H54 (cell line): ENCODE results near the gene COG8.
A peak's percentile ranks its signal among the peaks of the same experiment; 100 is the strongest.

Source experiments
- DNase-seq: peaks from one replicate; pipeline ENCODE4 v3.0.0; 2011; ENCODE audit warnings: low spot score, mixed read lengths; ENCODE audit not compliant: insufficient read length
- FAIRE-seq: peaks from 3 replicates; lab custom pipeline; 2011; peaks lifted over from hg19 to GRCh38; lab: Jason Lieb, UNC
- POLR2A ChIP-seq: IDR thresholded peaks from 2 replicates; pipeline ENCODE4 v1.6.1; 2011; ENCODE audit warnings: low read depth, mild to moderate bottlenecking, low read length

COG8 gene

DNA sequence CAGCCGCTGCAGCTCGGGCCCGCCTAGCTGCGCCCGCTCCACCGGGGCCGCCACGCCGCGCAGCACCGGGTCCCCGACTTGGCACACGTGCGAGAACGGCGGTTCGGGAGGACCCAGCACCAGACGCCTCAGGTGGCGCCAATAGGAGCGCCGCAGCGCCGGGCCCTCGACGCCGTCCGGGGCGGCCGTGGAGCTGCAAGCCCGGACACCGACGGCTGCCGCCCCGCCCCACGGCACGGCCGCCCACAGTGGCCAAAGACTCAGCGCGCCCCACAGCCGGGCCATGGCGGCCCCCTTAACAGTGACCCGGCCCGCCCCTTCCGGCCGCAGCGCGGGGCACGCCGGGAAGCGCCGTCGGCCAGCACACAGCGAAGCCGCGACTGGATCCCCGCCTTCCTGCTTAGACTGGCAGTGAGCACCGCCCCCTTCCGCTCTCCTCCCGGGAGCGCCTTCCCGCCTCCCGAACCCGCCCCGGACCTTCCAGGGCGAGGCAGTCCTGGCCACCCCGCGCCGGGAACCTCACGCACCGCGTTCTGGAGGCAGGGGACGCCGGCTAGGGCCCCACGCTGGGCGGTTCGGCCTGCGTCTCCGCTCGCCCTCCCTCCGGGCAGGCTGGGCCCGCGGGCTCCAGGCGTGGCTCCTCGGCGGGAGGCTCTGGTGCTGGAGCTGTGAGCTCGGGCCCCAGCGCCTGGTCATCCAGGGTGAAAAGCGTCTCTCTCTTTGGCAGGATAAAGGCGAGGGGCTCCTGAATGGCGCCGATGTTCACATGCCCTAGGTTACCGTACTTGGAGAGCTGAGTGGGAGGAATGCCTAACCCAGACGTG, 8.9 kb downstream of the COG8 start, which contains the start of gene PDF:
Gene PDF (minus strand): TSS at position 303 of the 824 bp plus-strand sequence. CDS start 18 bp downstream, at position 285.
- FAIRE-seq: no peak

DNA sequence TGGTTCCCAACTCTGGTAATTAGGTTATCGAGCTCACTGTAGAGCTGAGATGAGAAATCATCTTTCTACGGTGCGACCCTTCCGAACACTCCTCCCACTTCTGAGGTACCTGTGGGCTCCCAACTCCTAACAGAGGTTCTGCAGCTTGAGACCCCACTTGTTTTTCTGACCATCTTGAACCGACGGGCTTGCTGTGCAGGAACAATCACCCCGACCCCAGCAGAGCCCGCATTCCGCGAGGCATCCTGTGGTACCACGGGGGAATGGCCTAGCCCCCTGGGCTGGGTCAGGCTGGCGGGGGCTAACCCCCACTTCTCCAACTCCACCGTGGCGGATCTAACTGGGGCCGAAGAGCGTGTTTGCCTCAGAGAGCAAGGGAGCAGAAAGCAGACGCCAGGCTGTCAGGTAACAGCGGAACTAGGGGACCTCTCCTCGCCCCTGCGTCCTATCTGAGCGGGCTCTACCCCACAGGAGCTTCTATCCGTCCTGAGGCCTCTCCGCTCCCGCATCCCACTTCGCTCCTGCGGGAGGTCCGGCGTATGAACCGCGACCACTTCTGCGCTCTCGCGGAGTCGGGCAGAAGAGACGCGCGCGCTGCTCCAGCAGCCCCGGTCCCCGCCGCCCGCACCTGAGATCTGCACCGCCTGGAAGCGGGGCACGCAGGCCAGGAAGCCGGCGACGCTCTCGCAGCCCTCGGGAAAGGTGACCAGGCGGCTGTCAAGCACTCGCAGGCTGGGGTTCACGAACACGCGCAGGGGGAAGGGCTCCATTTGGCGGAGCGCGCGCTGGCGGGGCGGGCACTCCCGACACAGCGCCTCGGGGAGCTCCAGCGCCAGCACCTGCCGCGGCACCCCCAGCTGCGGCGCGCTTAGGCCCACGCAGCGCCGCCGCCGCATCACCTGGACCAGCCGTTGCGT, 9.7 kb downstream of the COG8 start:
- TF ChIP-seq POLR2A: no peak
- FAIRE-seq (no peak), DNase-seq (peak; percentile 53)

More for the DNA sequence above, 8.9 kb downstream of the COG8 start, which contains the start of gene PDF:
- DNase-seq: peak; percentile 96
- peak; percentile 77 for TF ChIP-seq POLR2A

DNA sequence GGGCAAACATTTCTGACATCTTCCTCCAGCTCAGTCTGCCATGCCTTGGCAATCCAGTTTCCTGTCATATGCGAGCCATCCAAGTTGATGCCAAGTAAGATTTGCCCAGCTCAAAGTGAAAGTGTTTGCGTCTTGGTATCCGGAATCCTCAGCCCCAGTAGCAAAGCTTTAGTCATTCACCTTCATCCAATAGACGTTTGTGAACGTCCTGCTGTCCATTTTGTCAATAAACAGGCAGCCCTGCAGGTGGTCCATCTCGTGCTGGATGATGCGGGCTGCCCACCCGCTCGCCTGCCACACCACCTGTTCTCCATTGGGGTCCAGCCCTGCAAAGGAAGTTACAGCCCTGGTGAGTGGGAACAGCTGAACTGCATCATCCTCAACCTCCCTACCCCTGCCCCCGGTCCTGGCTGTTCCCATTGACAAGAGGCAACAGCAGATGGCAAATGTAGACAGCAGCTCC, 10.5 kb downstream of the COG8 start:
- FAIRE-seq (no peak), DNase-seq (no peak)
- no peak for TF ChIP-seq POLR2A

DNA sequence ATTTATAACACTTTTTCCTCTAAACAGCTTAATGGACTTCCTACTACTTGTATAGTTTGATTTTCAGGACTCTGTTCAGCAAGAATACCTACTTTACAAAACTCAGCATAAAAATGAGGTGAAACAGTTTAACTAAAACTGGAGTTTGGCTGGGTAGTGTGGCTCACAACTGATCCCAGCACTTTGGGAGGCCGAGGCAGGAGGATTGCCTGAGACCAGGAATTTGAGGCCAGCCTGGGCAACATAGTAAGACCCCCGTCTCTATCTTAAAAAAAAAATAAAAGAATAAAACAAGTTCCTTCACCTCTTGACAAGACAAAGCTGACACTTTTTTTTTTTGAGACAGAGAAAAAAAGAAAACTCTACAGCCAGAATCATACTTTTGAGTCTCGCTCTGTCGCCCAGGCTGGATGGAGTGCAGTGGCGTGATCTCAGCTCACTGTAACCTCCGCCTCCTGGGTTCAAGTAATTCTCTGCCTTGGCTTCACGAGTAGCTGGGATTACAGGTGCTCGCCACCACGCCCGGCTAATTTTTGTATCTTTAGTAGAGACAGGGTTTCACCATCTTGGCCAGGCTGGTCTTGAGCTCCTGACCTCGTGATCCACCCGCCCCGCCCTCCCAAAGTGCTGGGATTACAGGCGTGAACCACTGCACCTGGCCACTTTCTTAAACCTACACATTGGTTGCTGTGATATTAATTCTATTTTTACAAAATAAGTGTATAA, 11.6 kb downstream of the COG8 start:
- no peak for TF ChIP-seq POLR2A
- no peak for DNase-seq

DNA sequence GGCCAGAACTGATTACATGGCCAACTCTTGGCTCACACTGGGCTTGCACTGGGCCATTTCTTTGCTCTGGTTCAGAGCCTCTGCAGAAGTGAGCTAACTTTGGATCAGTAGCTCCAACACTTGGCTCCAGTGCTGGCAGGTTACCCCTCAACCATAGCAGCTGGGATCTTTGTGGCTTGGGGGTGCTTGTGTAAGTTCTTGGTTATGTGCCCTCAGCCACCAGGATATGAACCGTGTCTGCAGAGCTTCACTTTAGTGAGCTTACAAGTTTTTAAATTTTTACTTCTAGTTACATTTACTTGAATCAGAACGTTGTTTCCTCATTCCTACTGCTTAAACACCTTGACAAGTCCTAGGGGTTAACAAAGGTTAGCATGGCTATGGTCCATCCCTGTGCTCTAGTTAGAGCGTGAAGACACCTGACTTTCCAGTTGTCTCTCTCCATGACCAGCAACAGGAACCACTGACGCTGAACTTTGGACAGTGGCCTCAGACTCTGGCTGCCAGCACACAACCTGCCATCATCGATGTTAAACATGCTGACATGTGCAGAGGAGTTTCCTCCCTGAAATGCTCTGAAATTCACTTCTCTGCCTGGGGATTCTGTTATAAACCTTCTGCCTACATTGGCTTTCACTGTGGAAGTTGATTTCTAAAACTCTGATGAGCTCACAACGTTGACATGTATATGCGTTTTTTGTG, 13.0 kb downstream of the COG8 start:
- no peak for DNase-seq
- no peak for FAIRE-seq
- no peak for TF ChIP-seq POLR2A

More for the DNA sequence above, 11.6 kb downstream of the COG8 start:
- no peak for FAIRE-seq

DNA sequence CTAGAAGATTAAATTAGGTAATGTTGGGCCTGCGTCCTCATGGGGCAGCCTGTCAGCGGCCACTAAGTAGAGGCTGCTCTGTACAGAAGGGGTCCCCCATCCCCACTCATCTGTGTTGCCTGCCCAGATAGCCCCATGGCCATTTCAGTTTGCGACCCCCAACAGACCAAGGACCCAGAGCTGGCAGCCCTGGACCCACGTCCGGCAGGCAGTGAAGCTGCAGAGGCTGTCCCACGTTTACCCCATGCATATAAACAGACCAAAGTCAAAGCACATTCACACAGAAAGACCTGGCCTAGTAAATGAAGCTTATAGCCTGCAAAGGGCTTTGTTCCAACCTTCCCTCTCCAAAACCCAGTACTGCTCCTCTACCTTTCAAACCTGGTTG, 13.6 kb downstream of the COG8 start:
- no peak for TF ChIP-seq POLR2A
- DNase-seq (no peak), FAIRE-seq (no peak)

DNA sequence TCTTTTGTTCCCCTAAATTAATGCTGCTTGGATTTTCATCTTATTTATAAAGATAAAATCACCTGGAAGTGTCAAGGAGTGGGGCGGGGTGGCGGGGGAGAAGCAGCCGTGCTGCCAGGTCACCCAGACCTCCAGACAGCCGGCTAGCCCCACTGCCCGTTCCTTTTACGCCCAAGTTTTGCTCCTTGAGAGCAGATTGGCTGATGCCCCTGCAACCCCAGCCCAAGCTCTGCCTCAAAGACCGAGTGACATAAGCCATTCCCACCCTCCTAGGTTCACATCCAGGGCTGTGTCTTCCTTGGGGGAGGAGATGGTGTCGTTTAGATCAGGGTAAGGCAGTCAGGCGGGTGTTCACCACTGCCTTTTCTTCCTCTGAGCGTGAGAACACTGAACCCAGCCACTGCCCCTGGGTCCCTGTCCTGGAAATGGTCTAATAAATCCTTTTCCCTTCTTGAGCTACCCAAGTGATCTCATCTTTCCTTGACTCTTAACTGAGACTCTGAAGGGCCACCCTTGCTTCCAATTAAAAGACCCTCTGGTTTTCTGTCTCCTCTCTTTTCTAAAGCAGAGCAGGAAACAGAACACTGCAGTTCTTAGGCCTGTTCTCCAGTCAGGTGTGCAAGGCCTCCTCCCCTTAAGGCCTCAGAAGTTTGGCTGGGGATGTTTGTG, 14.6 kb downstream of the COG8 start:
- TF ChIP-seq POLR2A: no peak
- FAIRE-seq (no peak), DNase-seq (no peak)

DNA sequence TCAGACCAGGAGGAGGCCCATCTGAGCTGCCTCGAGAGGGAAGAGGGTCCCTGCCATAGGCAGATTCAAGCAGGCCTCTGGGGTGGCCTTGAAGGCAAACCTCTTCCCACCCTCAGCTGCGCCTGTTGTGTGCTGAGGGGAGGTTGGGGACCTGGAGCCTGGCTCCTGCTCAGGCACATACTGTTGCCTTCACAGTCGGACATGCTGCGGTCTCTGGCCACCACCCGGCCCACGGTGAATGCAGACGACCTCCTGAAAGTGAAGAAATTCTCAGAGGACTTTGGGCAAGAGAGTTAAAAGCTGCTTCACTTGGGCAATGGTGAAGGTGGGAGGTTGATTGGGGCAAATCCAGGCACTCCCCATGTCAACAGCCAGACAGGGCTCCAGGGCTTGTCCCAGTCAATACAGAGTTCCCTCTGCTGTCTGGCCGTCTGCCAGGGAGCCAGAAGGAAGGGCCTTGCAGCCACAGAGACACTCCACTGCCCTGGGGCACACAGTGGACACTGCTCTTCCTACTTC, 15.3 kb downstream of the COG8 start:
- no peak for TF ChIP-seq POLR2A
- no peak for DNase-seq
- no peak for FAIRE-seq

DNA sequence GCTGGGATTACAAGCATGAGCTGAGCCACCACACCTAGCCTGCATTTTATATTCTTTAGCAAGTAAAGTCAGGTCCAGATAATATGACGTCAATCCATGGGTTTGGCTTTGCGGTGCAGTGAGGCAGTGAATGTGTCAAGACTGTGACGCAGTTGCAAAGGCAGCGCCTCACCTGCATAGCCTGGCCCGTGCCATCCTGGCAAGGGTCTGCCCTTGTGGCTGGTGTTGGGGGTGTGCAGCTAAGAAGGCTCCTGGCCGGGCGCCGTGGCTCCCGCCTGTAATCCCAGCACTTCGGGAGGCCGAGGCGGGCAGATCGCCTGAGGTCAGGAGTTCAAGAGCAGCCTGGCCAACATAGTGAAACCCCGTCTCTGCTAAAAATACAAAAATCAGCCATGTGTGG, 15.9 kb downstream of the COG8 start:
- FAIRE-seq (no peak), DNase-seq (no peak)
- no peak for TF ChIP-seq POLR2A

DNA sequence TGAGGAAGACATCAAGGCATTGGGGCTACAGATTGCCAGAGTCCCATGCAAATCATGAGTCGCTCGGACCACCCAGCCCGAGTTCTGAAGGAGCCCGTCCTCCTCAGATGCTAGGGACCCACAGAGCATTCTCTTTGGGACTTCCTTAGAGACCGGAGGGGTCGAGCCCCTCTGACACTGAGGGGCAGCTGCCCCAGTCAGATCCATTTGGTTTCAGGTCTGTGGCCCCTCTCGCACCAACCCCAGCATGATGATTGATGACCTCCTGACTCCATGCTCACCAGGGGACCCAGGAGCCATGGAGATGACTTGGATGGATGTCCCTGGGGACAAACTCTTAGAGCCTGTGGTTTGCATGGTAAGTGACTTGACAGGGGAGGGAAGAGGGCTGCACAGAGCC, 17.0 kb downstream of the COG8 start:
- FAIRE-seq (no peak), DNase-seq (no peak)
- TF ChIP-seq POLR2A: no peak

DNA sequence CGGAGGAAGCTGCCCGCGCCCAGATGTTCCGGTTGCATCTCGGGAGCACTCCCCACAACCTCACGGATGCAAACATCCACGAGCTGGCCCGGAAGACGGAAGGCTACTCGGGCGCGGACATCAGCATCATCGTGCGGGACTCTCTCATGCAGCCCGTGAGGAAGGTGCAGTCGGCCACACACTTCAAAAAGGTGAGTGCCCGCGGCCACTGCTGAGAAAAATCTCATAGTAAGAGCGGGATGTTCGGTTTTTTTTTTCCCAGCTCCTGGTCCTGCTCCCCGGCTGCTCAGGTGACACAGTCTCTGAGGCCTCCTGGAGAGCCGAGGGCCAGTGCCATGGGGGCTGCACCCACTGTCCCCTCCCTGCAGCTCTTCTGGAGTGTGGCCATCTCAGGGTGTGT, 18.3 kb downstream of the COG8 start:
- no peak for DNase-seq
- TF ChIP-seq POLR2A: no peak
- FAIRE-seq: no peak

DNA sequence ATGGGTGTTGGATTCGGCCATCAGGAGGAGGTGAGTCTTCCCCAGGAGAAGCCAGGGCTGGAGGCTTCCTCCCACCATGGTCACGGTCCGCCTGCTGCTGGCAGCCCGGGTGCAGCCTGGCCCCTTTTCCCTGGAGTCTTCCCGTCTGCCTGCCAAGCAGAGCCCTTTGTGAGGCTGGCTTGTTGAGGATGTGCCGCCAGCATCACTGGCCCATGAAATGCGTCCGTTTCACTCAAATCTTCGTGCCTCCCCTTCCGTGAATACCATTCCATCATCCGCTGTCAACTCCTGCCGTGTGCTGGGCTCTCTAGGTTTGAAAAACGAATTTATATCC, 18.7 kb downstream of the COG8 start:
- TF ChIP-seq POLR2A: no peak
- FAIRE-seq (no peak), DNase-seq (no peak)
